Retina (tissue), 1 donor: ENCODE data around the gene LZTR1.

Experiments used
- DNase-seq: peaks from one replicate; pipeline ENCODE4 v3.0.0-alpha.2; 2016

Gene LZTR1

DNA sequence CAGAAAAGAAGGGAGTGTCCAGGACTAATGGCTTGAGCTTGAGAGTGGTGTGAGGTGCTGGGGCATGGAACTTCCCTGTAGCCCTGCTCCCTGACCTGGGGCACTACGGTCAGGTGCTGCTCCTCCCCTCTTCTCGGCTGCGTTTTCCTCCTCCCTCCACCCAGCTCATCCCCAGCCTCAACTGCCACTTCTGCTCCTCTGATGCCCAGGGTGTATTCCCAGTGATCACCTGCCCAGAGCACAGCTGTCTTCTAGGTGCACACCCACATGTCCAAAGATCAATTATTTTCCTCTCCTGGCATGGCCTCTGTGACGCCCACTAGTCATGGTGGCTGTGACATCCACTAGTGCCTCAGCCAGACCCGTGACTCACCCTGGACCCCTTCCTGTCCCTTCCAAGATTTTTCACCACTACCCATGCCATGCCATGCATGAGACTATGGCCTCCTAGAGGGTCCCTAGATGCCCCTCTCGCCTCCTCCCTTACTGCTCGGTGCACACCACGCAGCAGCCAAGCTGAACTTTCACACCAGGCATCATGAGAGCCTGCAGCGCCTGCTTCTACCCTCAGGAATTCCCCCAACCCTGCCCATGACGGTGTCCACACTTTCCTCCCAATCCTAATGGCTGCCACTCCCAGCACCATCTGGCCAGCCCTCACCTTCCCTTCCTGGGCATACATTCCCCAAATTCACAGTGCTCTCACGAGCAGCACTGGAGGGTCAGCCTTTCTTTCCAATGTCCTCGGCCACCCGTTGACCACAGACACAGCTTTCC lies 34.7 kb downstream of the LZTR1 start:
- no peak for DNase-seq

DNA sequence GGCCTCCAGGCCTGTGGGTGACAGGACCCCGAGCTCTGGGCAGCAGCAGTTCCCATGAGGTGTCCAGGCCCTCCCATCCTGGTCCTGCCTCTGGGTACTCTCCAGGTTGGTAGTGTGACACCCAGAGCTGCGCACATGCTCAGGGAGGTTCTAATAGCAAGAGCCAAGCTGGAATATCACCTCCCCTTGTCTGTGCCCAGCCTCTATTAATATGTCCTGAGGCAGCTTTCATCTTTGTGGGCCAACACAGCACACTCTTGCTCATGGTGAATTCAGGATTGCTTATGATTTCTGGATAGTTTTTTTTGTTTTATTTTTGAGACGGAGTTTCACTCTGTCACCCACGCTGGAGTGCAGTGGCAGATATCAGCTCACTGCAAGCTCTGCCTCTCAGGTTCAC lies 36.2 kb downstream of the LZTR1 start:
- DNase-seq, result no peak

DNA sequence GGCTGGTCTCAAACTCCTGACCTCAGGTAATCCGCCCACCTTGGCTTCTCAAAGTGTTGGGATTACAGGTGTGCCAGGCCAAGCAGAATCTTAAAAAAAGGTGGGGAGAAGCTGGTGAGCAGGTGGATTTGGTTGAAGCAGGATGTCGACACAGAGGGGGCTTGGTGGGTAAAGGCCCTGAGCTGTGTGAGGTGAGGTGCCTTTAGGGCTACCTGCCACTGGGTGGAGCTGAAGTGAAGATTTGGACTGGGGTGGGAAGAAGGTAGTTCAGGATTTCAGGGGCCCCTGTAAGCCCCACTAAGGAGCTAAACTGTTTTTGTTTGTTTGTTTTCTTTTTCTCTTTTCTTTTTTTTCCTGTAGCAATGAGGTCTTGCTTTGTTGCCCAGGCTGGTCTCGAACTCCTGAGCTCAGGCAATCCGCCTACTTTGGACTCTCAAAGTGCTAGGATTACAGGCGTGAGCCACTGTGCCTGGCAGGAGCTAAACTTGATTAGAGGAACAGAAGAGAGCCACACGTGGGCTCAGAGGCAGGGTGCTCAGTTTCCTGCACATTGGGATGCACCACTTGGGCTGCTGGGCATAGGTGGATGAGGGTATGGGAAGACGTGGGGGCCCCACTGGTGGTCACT lies 38.8 kb downstream of the LZTR1 start:
- DNase-seq, result no peak

DNA sequence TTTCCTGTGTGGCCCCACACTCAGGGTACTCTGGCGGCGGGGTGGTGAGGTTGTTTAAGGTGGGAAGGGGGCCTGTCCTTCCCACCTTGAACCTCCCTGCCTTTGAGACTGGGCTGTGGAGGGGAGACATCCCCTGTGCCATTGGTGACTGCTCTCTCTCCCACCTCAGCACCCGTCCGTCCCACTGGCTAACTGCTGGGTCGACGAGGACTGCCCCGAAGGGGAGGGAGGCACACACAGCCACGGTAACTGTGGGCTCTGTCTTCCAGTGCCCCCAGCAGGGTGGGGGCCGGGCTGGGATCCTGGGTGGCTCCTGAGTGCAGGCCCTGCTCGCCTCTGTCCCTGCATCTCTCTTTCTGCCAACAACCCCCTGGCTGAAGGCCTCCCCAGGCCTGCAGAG lies 40.4 kb downstream of the LZTR1 start:
- DNase-seq, result no peak

DNA sequence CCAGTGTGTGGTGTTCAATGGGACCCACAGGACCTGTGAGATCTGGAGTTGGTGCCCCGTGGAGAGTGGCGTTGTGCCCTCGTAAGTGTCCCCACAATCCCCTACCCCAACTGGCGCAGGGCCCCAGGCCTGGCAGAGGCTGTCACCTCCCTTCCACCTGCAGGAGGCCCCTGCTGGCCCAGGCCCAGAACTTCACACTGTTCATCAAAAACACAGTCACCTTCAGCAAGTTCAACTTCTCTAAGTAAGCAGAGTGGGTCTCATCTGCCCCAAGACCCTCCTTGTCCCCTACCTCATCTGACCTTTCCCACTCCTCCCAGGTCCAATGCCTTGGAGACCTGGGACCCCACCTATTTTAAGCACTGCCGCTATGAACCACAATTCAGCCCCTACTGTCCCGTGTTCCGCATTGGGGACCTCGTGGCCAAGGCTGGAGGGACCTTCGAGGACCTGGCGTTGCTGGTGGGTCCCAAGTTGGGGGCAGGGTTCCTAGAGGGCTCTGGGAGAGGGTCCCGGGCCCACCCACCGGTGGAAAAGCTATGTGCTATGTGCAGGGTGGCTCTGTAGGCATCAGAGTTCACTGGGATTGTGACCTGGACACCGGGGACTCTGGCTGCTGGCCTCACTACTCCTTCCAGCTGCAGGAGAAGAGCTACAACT lies 41.0 kb downstream of the LZTR1 start:
- DNase-seq, result no peak

DNA sequence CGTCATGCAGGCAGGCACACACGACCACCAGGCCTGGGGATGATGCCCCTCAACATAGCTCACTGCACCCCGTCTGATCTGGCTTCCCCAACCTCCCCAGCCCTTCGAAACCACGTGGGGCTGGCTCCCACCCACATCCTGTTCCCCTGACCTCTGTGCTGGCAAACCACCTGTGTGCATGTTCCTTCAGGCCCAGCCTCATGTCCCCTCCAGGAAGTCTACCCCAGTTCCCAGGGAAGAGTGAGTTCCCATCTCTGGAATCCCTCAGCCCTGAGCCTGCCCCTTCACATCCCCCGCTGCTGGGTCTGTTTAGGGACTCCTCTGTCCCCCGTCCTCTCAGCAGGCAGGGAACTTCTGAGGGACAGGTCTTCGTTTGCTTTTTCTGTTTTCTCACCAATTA lies 43.2 kb downstream of the LZTR1 start:
- DNase-seq, result no peak

DNA sequence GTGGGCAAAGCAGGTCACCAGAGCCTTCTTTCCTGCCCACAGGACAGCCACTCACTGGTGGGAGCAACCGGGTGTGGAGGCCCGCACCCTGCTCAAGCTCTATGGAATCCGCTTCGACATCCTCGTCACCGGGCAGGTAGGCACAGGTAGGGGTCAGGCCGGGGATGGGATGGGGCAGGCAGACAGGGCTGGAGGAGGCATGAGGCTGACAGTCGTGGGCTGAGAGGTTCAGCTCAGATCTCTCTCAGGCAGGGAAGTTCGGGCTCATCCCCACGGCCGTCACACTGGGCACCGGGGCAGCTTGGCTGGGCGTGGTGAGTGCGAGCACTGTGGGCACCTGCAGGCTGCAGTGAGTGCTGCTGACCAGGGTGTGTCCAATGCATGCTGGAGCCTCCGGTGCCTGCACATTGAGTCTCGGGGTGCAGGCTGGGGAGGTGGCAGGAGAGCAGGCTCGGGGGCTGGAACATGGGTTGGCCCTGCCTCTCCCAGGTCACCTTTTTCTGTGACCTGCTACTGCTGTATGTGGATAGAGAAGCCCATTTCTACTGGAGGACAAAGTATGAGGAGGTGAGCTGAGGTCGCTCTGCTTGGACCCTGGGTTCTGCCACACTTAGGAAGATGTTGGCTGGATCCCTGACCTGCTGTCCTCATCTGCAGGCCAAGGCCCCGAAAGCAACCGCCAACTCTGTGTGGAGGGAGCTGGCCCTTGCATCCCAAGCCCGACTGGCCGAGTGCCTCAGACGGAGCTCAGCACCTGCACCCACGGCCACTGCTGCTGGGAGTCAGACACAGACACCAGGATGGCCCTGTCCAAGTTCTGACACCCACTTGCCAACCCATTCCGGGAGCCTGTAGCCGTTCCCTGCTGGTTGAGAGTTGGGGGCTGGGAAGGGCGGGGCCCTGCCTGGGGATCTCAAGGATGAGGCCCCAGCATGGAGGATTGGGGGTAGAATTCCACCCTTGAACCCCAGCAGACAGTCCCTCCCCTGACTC lies 44.0 kb downstream of the LZTR1 start:
- DNase-seq, result no peak

DNA sequence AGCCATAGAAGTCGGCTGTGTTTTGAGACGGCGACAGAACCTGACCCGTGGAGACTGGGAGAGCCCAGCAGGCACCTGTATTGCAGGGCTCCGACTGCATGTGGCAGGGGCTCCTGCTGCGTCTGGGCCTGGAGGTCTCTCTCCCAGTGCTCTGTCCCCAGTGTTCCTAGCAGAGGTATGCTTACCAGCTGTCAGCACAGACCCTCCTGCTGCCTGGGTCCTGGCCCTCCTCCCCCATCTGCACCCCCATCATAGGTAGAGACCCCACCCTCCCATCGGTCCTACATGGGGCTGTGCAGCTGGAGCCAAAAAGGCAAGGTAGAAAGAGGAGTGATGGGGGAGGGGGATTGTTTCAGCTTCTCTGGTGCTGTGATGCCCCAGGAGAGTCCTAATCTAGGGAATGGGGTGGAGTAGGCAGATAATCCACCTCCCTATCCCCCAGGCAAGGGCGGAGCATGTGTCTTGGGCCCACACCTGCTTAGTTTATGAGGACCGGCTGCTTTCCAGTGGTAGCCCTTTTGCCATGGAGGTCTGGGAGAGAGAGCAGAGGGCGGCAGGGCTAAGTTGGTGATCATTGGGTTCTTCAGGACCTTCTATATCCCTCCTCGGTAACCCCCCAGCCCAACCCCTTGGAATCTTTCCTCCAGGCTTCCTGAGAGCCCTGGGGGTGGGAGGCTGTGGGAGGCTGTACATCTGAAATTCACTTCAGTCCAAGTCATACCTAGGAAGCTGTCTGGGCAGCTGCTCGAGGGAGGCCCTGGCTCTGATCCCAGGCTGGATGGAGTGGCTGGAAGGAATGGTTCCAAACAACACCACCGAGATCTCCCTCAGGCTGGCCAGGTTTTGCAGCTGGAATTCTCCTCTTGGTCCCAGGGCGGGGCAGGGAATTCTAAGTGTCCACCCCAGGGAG lies 44.9 kb downstream of the LZTR1 start:
- no peak for DNase-seq

DNA sequence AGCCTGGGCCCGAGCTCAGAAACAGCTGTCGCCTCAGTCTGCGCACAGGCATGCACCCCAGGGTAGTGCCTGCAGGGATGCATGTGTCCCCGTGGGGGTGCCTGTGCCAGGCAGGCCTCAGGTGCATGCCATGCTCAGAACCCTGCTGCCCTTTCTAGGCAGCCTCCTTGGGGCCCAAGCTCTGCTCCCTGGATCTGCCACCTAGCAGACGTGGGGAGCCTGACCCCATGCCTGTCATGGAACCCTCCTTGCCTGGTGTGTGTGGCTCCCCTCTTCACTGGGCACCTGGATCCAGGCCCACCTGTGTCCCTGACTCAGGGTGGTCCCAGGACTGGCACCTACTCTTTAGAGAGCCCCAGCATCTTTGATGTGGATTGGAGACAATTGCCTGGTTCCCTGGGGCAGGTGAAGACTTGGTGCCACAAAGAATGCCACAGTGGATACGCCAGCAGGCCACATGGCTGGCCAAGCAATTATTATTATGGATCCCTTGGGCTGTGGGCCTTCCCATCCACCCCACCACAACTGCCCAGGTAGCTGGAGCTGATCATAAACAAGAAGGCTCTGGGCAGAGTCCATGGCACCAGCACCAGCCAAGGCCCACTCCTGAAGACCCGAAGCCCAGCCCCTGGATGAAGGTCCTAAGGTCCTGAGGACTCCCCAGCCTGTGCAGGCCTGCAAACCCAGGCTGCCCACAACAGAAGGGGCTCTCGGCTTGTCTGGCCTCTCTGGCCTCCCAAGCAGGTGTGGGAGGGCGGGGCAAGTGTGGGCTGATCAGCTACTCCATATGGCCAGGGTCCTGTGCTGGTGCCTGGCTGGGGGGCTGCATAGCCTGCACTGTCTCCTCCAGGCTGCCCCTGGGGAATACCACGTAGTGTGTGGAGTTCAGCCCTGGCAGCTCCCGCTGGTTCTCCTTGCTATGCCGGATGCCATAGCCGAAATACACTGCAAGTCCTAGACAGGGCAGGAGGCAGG lies 46.5 kb downstream of the LZTR1 start:
- DNase-seq, result no peak

DNA sequence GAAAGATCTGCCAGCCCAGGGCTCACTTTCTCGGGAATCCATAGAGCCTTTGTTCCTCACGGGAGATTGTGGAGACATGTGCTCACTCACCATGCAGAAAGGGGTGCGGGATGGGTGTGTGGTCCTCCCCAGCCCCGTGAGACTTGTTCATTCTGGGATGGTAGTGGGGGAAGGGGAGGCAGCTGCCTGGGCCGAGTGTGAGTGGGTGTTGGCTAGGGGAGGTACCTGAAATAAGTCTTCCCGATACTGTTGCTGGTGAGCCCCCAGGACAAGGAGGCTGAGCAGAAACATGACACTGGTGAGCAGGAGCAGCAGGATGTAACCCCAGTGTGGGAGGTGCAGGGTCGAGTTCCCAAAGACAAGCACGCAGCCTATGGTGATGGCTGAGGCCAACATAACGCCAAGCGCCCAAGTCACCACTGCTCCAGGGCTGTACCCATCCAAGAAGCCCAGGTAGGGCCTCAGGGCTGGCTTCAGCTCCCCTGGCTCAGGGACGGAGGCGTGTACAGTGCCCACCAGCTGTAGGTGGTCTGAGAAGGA lies 47.5 kb downstream of the LZTR1 start:
- no peak for DNase-seq

DNA sequence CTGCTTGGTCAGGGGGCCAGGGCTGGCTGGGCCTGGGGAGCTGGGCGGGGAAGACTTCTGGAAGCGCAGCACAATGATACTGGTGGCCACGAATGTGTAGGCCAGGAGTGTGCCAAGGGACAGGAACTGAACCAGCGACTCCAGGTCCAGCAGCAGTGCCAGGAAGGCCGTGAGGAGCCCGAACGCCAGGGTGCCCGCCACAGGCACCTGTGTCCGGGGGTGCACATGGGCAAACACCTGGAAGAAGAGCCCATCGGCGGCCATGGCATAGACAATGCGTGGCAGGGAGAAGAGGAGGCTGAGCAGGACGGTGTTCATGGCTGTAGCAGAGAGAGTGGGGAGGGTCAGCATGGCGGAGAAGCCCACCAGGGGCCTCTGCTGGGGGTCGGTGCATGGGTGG lies 47.9 kb downstream of the LZTR1 start:
- no peak for DNase-seq

DNA sequence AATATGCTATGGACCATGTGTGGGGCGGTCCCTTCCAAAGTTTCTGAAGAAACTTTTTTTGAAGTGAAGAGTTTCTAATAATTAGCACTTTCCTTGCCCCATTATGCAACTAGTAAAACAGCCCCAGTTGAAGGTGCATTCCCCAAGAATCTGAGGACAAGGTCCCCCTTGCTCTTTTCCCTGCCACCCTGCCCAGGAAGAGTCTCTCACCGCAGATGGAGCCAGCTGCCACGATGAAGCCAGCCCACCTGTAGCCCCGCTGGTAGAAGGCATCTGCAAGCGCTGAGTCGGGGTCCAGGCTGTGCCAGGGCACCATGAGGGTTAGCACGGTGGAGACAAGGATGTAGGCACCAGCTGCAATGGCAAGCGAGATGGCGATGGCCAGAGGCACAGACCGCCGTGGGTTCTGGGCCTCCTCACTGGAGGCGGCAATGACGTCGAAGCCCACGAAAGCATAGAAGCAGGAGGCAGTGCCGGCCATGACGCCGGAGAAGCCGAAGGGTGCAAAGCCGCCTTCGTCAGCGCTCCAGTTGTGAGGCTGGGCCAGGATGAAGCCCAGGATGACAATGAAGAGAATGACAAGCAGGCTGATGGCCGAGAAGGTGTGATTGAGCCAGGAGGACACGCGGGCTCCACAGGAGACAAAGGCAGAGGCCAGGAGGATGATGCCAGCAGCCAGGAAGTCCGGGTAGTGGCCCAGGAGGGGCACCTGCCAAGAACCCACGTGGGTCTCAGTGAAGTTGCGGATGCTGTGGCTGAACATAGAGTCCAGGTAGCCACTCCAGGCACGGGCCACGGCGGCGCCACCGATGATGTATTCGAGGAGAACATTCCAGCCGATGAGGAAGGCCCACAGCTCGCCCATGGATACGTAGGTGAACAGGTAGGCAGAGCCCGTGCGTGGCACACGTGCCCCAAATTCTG lies 48.8 kb downstream of the LZTR1 start:
- DNase-seq, result no peak

DNA sequence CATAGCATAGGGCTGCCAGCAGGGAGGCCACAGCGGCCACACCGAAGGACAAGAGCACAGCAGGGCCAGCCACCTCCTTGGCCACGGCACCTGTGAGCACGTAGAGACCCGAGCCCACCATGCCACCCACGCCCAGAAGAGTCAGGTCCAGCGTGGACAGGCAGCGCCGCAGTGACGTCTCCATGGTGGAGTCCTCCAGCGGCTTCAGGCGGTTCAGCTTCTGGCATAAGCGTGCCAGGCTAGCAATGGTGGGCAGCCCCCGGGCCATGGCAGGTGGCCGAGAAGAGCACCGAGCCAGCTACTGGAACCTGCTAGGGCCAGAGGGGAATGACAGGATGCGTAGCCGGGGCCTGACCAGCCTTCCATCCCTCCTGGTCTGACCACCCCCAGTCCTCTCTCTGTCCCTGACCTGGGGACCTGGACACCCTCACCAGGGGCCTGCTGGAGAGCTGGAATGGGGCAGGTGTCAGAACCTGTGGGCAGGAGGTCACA lies 49.5 kb downstream of the LZTR1 start:
- DNase-seq, result no peak

DNA sequence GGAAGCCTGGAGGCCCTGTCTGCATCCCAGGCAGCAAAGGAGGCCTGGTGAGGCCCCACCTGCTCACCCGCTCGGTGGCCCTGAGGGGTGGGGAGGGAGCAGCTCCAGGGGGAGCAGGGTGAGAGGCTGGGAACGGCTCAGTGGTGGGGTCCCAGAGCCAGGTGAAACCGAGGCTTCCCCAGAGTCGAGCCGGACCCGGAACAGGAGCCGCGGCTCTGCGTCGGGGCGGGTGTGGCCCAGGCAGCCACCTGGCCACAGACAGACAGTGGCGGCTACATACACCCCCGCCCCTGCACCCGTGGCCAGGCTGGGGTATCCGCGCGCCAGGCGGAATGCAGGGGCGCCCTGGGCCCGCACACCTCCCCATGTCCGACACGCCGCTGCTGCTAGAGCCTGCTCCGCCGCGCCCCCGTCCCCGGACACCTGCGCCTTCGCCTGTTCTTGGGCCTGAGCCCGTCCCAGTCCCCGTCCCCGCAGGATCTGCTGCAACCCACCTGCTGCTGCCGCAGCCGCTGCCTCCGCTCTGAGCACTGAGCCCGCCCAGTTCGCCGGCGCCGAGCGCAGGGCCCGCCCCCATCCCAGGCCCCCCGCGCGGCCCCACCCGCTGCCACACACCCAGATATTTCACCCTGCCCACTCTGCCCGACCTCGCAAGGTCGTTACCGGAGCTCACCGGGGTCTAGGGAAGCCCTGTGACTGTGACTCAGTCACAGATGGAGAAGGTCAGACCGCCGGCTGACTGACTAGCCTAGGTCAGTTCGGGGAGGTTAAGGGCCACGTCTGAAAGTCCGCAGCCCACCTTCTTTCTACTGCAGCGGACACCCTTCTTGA lies 50.2 kb downstream of the LZTR1 start, which contains the start of gene SLC7A4:
Gene SLC7A4, minus strand, starts transcription at position 525 of the 831 bp plus-strand sequence. CDS start 749 bp downstream, outside the sequence.
- DNase-seq, result peak; percentile 60

DNA sequence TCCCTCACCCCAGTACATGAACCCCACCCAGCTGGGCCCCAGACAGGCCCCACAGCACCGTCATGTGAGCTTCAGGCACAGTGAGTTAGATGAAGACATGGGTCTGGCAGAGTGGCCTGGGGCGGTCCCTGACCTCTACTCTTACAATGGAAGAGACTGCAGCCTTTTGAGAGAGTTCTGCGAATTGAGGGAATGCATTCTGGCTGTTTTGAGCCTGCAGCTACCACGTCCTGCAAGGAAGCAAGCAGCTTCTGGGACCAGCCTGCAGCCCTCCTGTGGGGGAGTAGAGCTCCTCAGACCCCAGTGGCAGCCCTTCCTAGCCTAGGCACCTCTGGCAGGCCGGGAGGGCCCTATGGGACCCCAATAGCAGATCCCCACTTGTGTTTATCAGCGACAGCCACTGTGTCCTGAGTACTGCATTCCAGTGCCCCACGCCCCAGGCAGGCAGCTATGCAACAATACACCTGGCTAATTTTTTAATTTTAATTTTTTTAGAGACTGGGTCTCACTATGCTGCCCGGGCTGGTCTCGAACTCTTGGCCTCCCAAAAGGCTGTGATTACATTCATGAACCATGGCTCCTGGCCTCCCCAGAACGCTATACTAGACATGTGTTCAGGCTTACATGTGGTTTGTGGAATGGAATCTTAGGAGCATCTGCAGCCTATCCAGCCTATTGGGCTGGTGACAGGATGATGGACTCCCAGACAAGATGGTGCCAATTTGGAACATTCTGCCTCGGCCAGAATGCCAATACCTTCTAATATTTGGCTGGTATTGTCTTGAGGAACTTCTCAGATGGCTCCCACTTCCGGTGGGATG lies 51.0 kb downstream of the LZTR1 start:
- DNase-seq, result no peak

DNA sequence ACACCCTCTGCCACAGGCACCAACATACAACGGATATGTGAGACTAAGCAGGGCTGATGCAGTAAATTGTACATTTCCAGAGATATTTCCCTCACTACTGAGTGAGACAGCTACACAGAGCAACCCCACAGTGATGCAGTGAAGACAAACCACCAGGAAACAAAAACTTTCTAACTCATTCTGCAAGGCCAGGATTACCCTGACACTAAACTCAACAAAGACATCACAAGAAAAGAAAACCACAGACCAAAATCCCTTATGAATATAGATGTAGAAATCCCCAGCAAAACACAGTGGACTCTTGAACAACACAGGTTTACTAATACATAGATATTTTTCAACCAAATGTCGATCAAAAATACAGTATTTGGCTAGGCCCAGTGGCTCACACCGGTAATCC lies 51.8 kb downstream of the LZTR1 start:
- DNase-seq, result no peak

DNA sequence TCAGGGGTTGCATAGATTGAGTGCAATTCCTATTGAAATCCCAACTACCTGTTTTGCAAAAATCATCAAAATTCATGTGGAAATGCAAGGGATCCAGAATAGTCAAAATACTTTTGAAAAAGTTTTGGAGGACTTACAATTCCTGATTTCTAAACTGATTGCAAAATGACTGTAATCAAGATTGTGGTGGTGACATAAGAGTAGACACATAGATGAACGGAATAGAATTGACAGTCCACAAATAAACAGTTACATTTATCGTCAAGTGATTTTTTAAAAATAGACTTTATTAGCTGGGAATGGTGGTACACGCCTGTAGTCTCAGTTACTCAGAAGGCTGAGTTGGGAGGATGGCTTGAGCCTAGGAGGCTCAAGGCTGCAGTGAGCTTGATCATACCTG lies 52.9 kb downstream of the LZTR1 start:
- no peak for DNase-seq
